Posterior vena cava (tissue), 2 donors: ENCODE data around the gene RNF130. TPM values are rescaled to one million over a fixed set of nuclear protein-coding genes. Genes with fewer than 3 reads are reported as not detected.

Source experiments
- DNase-seq: peaks from one replicate; pipeline ENCODE4 v3.0.0-alpha.2; 2020; ENCODE audit warnings: low spot score
- intact Hi-C, 2 donors: fragments of 100-400 bp; cut with DNase I; formaldehyde crosslinking; loops; one replicate each; pipeline versions ENCODE4 v1.14.1 to v1.14.2; 2022 to 2023
- microRNA-seq, 2 donors: library from miRNA; unstranded; fragments of <30 nt; microRNA quantifications; one replicate each; pipeline ENCODE4 v1.2.0, GENCODE V29; 2020 to 2021; ENCODE audit warnings: borderline microRNAs expressed in 2 of 2
- total RNA-seq, 2 donors: library from RNA; stranded (reverse); fragmentation: NEBNext Ultra II Directional; extraction: Animal tissue kit (Norgen Biotek cat#: 25700); gene quantifications; one replicate each; pipeline ENCODE4 v1.2.1, GENCODE V29; 2021
- donor health status: DM: yes; HTN: yes; CAD: no.
- donor health status: DM: yes; HTN: yes; CAD: no.

Gene RNF130
- total RNA-seq, 2 donors from 2014 or later: 66.6 to 80.3 TPM

DNA sequence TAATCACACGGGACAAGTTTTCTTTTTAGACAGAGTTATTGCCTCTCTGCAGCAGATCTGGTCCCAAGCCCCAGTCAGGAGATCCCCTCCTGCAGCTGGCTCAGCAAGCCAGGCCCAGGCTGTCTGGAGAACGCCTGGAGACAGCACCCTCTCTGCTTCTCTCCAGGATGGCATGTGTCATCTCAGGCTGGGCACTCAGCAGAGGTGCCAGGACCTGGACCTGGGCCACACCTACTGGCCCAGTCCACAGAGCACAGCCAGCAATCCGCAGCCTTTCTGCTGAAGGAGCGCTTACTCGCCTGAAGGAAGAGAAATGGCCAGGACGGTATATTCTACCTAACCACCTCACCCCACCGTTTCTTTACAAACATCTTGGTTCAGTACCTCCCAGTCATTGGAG lies 159.2 kb downstream of the RNF130 start:
- intact Hi-C loops: no loop called here
- DNase-seq: peak; percentile 66

- intact Hi-C loops: loop anchor here in 1 of 2 donors (5.0 kb wide), 1 partner anchor 147 kb away; no protein-coding TSS in a partner anchor
Observed at GRCh38 chr5:179909224-179909623, 162.3 kb downstream of the RNF130 start.

DNA sequence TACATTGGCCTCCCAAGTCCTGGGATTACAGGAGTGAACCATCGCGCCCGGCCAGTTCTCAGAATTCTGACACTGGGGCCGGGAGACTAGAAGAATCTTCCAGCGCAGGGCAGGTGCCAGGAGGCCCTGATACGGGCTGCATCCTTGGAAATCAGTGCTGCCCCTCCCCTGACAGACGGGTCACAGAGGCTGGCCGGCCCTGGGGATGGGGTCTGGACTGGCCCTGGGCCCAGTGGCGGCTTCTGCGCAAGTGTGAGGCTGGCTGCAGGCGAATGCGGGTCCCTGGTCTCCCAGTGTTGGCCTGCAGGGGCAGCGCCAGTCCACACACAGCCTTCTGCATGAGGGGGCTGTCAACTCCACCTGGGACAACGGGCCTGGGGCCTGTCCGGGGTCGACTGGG lies 163.0 kb downstream of the RNF130 start:
- peak; percentile 79 for DNase-seq
- intact Hi-C loops: loop anchor here in 1 of 2 donors (5.0 kb wide), 1 partner anchor 146 kb away; no protein-coding TSS in a partner anchor

More at GRCh38 chr5:179909224-179909623, 162.3 kb downstream of the RNF130 start:
- DNase-seq: peak; percentile 13

GRCh38 chr5:179907556-179908324 lies 163.8 kb downstream of the RNF130 start, which contains the start of gene TBC1D9B:
Gene TBC1D9B, minus strand, starts transcription at chr5:179907897. Its CDS starts 76 bp downstream, at chr5:179907821.
- DNase-seq: peak; percentile 90
- intact Hi-C loops: loop anchor here in 1 of 2 donors (5.0 kb wide), 1 partner anchor 145 kb away; no protein-coding TSS in a partner anchor

DNA sequence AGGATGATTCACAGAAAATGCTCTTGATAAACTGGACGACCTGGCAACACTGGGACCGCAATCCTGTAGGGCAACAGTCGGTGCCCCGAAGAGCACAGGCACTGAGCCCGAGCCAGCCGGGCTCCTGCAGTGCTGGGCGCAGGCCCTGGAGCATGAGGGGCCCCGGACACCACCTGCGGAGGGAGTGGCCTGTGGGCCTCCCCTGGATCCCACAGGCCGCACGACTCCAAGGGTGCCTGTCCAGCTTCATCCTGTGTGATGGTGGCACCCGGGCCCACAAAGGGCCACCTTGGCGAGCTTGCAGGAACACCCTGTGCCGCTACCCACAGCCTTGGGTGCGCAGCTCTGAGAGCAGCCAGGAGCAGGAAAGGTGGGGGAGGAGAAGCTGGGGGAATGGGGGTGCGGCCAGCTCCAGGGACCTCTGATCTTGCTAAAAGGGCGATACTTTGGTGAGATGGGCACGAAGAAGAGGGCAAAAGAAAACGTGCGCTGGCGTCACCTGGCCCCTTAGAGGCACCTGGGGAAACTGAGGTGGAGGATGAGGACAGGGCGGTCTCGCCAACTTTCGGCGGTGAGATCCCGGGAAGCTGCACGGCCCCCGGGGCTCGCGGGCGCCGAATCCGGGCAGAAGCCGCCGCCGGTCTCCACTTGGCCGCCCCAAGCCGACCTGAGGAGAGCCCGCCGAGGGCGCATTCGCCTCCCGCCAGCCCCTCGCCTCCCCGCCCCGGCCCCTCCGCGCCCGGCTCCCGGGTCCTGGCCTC lies 164.6 kb downstream of the RNF130 start:
- peak; percentile 79 for DNase-seq
- intact Hi-C loops: loop anchor here in 1 of 2 donors (5.0 kb wide), 1 partner anchor 145 kb away; no protein-coding TSS in a partner anchor

- peak; percentile 72 for DNase-seq
- intact Hi-C loops: loop anchor here in 1 of 2 donors (5.0 kb wide), 1 partner anchor 144 kb away; no protein-coding TSS in a partner anchor
Observed at GRCh38 chr5:179906294-179906794, 165.2 kb downstream of the RNF130 start.

- intact Hi-C loops: loop anchor here in 1 of 2 donors (5.0 kb wide), 1 partner anchor 143 kb away; no protein-coding TSS in a partner anchor
- no peak for DNase-seq
Observed at GRCh38 chr5:179905161-179905560, 166.4 kb downstream of the RNF130 start.

Small RNAs within 50 kb of the gene (microRNA-seq; reads per million reads assigned to microRNA genes)
- 129 to 141 reads per million in 2 donors for gene MIR340

Other genes with a start within 250 kb of the RNF130 start
- 10 to 100 TPM; 17.3 to 20.1 TPM for gene MRNIP, start 212.9 kb downstream of the RNF130 start, total RNA-seq
- 10 to 100 TPM; 85.0 to 90.5 TPM for gene TBC1D9B, start 163.9 kb downstream of the RNF130 start, total RNA-seq
- under 1 TPM in 1 of 2 donors, not detected in 1; 0.24 TPM for gene RASGEF1C, start 137.5 kb upstream of the RNF130 start, total RNA-seq
- gene MAPK9, start 220.3 kb upstream of the RNF130 start, total RNA-seq: 10 to 100 TPM; 27.9 to 34.9 TPM